CD8-positive, alpha-beta memory T cell (primary cell): Measurements from ENCODE around the gene OR52E8. TPM values are rescaled to one million over a fixed set of nuclear protein-coding genes. Genes with fewer than 3 reads are reported as not detected.

ENCODE experiments used
- CTCF ChIA-PET: fragments of 350-600 bp; sonication (Branson Sonifier 250); formaldehyde crosslinking; loops from one replicate; lab custom pipeline; 2021; ENCODE audit warnings: antibody characterized with exemption; lab: Charles Lee
- POLR2A ChIA-PET: fragments of 350-600 bp; sonication (Branson Sonifier 250); formaldehyde crosslinking; loops from one replicate; lab custom pipeline; 2021; ENCODE audit warnings: antibody characterized with exemption; lab: Charles Lee
- DNase-seq, 5 donors: peaks; one replicate each; pipeline versions ENCODE4 v3.0.0 to v3.0.0-alpha.2; 2020 to 2022; ENCODE audit warnings: mixed read lengths in 1 of 5
- H3K27ac ChIP-seq: one replicate; pipeline ENCODE4 v1.7.0; 2013; ENCODE audit warnings: low read depth, mild to moderate bottlenecking, low read length, moderate library complexity
- H3K27me3 ChIP-seq: 2 replicates; pipeline ENCODE4 v1.7.0; 2013; ENCODE audit warnings: low read length, mild to moderate bottlenecking; ENCODE audit not compliant: insufficient read depth, poor library complexity, severe bottlenecking
- H3K36me3 ChIP-seq: 2 replicates; pipeline ENCODE4 v1.7.0; 2013; ENCODE audit warnings: mild to moderate bottlenecking, low read length, moderate library complexity; ENCODE audit not compliant: insufficient read depth
- H3K4me1 ChIP-seq: 2 replicates; pipeline ENCODE4 v1.7.0; 2013; ENCODE audit warnings: mild to moderate bottlenecking, low read length, moderate library complexity; ENCODE audit not compliant: insufficient read depth
- H3K4me3 ChIP-seq: 2 replicates; pipeline ENCODE4 v1.7.0; 2013; ENCODE audit warnings: mild to moderate bottlenecking, low read length
- H3K9me3 ChIP-seq: 2 replicates; pipeline ENCODE4 v1.7.0; 2013; ENCODE audit warnings: mild to moderate bottlenecking, low read length
- H3K27ac Mint-ChIP-seq, 8 donors: one replicate each; pipeline ENCODE4 v1.8.0; 2020 to 2021; ENCODE audit warnings: mixed read lengths in 8 of 8, mild to moderate bottlenecking in 6 of 8, inconsistent platforms in 3 of 8, moderate library complexity in 3 of 8
- H3K27me3 Mint-ChIP-seq, 2 donors: one replicate each; pipeline ENCODE4 v1.8.0; 2020 to 2021; ENCODE audit warnings: mixed read lengths in 2 of 2, mild to moderate bottlenecking in 1 of 2, moderate library complexity in 1 of 2
- H3K36me3 Mint-ChIP-seq, 3 donors: one replicate each; pipeline ENCODE4 v1.8.0; 2020 to 2021; ENCODE audit warnings: mixed read lengths in 3 of 3, inconsistent platforms in 1 of 3, mild to moderate bottlenecking in 1 of 3
- H3K4me1 Mint-ChIP-seq, 3 donors: one replicate each; pipeline ENCODE4 v1.8.0; 2020 to 2021; ENCODE audit warnings: mixed read lengths in 3 of 3, inconsistent platforms in 1 of 3, mild to moderate bottlenecking in 1 of 3
- H3K4me3 Mint-ChIP-seq, 7 donors: one replicate each; pipeline ENCODE4 v1.8.0; 2020 to 2021; ENCODE audit warnings: mixed read lengths in 7 of 7, mild to moderate bottlenecking in 6 of 7, moderate library complexity in 4 of 7, inconsistent platforms in 2 of 7
- H3K9me3 Mint-ChIP-seq, 5 donors: one replicate each; pipeline ENCODE4 v1.8.0; 2020 to 2022; ENCODE audit warnings: mixed read lengths in 5 of 5, mild to moderate bottlenecking in 3 of 5, moderate library complexity in 2 of 5, inconsistent platforms in 1 of 5
- polyA plus RNA-seq: library from polyadenylated mRNA; unstranded; fragments of 300-500 nt; fragmentation: Illumina TruSeq; gene quantifications from one replicate; pipeline ENCODE4 v1.2.3, GENCODE V29; 2021
- total RNA-seq, 2 experiments: library from RNA; stranded (reverse); gene quantifications; one replicate each; pipeline ENCODE4 v1.2.3, GENCODE V29; 2021

The OR52E8 gene
- total and polyA plus RNA-seq, 3 experiments from 2014 or later = not detected

DNA sequence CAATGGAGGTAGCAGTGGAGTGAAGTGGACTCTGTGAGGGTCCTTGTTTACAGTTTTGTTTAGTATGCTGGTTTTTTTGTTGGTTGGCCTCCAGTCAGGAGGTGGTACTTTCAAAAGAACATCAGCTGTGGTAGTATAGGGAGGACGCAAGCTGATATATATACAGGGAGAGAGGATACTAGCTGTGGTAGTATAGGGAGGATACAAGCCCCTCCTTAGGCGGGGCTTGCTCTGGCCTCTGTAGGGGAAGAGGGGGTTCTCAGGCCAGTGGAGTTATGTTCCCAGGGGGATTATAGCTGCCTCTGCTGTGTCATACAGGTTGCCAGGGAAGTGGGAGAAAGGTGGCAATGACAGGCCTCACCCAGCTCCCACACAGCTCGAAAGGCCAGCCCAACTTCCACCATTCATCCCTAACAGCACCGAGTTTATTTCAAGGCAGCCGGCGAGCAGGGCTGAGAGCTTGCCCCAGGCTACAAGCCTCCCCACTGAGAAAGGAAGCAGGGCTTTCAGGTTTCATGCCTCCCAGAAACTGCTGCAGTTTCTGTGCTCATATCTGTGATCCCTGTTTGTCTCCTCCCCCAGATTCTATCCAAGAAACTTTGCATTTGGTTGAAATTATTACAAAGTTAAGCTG, 26.2 kb downstream of the OR52E8 start:
- no peak for DNase-seq
- H3K4me3 ChIP-seq = no peak overlapping the region
- H3K4me3 Mint-ChIP-seq = no peak overlapping the region
- H3K4me1 Mint-ChIP-seq = no peaks in the 10 kb centered on the region
- H3K36me3 ChIP-seq = no peaks in the 10 kb centered on the region
- peaks cover 0 to 6% (median 0%) of the 10 kb centered on the region in 5 donors for H3K9me3 Mint-ChIP-seq
- POLR2A ChIA-PET = no interaction called here
- no peaks in the 10 kb centered on the region for H3K4me1 ChIP-seq
- H3K36me3 Mint-ChIP-seq = no peaks in the 10 kb centered on the region
- peaks cover 9 to 23% of the 10 kb centered on the region in 2 donors for H3K27me3 Mint-ChIP-seq
- H3K27me3 ChIP-seq = no peaks in the 10 kb centered on the region
- CTCF ChIA-PET = no interaction called here
- H3K27ac Mint-ChIP-seq = no peak overlapping the region
- no peaks in the 10 kb centered on the region for H3K9me3 ChIP-seq
- H3K27ac ChIP-seq = no peak overlapping the region

DNA sequence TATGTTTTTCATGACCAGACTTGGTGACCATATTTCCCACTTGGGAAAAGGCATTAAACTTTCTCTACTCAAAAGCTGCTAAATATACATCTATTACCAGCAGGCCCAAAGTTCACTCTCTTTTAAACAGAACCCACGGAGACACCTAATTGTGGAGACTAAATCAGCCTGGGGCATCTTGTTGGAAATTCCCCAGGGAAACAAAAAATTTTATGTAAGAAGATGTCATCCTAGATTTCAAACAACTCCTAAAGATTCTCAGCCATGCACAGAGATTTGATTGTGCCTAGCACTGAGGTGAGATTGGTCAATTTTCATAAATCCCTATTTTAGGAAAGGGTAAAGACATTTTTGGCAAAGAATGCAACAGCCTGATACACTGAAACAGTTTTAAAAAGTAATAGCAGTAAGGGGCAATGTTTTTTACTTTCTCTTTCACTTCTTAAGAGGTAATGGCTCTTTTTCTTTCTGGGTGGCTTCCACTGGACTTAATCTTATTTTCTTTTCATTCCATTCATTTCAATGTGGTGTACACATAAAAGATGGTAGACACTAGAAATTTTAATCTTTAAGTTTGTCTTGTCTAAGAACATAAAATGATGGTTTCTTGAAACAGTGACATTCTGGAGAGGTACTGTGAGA, 39.1 kb downstream of the OR52E8 start:
- ChIA-PET POLR2A (no interaction called here), CTCF (no interaction called here)
- Histone ChIP-seq H3K4me1 (peaks cover 8% of the 10 kb centered on the region), H3K36me3 (no peaks in the 10 kb centered on the region), H3K4me3 (peak overlapping the region; percentile 28), H3K27me3 (no peaks in the 10 kb centered on the region), H3K9me3 (no peaks in the 10 kb centered on the region), H3K27ac (no peak overlapping the region)
- Mint-ChIP-seq H3K27me3 (peaks cover 0 to 2% of the 10 kb centered on the region in 2 donors), H3K9me3 (peaks cover 0 to 2% (median 0%) of the 10 kb centered on the region in 5 donors), H3K27ac (peak overlapping the region in 6 of 8 donors; percentile 39 to 93 (median 82)), H3K4me1 (peaks cover 10 to 16% (median 16%) of the 10 kb centered on the region in 3 donors), H3K36me3 (peaks cover 0 to 3% (median 0%) of the 10 kb centered on the region in 3 donors), H3K4me3 (peak overlapping the region; percentile 68 to 91 (median 85))
- DNase-seq = no peak

DNA sequence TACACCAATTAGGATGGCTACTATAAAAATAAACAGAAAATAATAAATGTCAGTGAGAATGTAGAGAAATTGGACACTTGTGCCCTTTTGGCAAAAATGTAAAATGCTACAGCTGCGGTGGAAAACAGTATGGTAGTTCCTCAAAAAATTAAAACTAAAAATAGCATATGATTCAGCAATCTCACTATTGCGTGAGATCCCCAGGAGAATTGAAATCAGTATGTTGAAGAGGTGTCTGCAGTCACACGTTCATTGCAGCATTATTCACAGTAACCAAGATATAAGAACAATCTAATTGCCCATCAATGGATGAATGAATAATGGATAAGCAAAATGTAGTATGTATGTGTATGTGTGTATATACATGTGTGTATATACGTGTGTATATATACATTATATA, 42.0 kb downstream of the OR52E8 start:
- no peak overlapping the region for H3K27ac Mint-ChIP-seq
- H3K36me3 ChIP-seq = no peaks in the 10 kb centered on the region
- DNase-seq = no peak
- ChIA-PET POLR2A (no interaction called here), CTCF (no interaction called here)
- peaks cover 8% of the 10 kb centered on the region for H3K4me1 ChIP-seq
- peaks cover under 1 to 3% of the 10 kb centered on the region in 2 donors for H3K27me3 Mint-ChIP-seq
- H3K4me3 ChIP-seq = no peak overlapping the region
- peaks cover 10 to 16% (median 16%) of the 10 kb centered on the region in 3 donors for H3K4me1 Mint-ChIP-seq
- H3K27ac ChIP-seq = no peak overlapping the region
- no peaks in the 10 kb centered on the region for H3K27me3 ChIP-seq
- no peak overlapping the region for H3K4me3 Mint-ChIP-seq
- H3K9me3 ChIP-seq = no peaks in the 10 kb centered on the region
- peaks cover 0 to 3% (median 0%) of the 10 kb centered on the region in 3 donors for H3K36me3 Mint-ChIP-seq
- peaks cover 0 to 2% (median 0%) of the 10 kb centered on the region in 5 donors for H3K9me3 Mint-ChIP-seq

DNA sequence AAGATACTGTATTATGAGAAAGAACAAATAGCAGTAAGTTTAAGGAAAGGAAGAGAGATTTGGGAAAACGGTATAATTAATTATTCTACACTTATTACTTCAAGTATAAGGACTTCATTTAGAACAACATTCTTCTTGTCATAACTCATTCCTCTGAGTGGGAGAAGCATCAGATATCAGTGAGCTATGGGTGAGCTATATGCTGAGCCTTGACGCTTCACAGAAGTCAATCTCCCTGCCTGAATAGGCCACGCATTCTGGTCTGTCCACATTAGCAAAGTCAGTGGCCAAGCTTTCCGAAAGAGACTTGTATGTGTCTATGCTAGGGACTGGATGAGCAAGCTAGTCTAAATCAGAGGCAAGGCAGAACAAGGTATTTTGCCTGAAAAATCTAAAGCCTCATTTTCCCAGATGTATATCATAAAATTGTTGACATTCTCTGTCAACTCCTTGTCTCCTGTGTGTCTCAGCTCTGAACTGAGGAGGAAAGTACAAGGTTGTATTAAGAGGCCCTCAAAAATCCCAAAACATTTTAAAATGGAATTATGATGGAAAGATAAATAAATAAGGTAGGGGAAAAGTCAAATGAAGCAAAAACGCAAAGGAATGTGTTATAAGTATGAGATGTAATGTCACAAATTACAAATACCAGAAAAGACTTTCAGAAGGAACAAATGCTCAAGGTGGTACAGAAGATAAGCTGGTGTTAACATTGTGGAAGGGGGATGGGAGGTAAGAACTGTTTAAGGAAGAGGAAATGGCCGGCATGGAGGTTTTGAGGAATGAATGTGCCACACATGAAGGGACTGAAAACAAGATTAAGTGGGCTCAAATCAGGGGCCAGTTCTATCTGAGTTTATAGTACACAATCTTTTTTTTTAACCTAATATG, 47.3 kb downstream of the OR52E8 start:
- CTCF ChIA-PET = interaction anchor here (0.9 to 1.7 kb wide), 12 partner anchors 10 to 1623 kb away, joined by 3 to 6 read pairs (median 4); partner anchors contain the start of genes OR51D1 and TRIM5
- POLR2A ChIA-PET = interaction anchor here (0.5 kb wide), 1 partner anchor 631 kb away, joined by 3 read pairs; no protein-coding TSS in a partner anchor

DNA sequence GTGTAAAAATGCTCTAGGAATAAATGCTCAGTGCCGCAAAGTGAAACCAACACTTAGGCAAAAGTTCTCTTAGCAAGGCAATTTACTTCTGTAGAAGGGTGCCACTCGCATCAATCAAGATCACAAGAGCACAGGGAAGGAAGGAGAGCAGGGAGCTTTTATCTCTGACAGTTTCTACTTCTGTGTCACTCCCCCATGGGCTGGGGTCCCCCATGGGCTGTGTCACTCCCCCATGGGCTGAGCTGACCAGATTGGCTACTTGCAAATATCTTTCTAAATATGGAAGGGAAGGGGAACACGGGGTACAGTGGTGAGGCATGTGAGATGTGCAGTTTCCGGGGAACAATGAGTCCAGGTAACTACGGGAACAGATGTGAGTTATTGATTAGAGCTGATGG, 48.4 kb downstream of the OR52E8 start:
- peaks cover 0 to 2% (median 2%) of the 10 kb centered on the region in 5 donors for H3K9me3 Mint-ChIP-seq
- DNase-seq = peak in 1 of 5 donors; percentile 8
- POLR2A ChIA-PET = interaction anchor here (0.5 kb wide), 1 partner anchor 632 kb away, joined by 3 read pairs; no protein-coding TSS in a partner anchor
- peak overlapping the region in 1 of 8 donors; percentile 70 for H3K27ac Mint-ChIP-seq
- peak overlapping the region; percentile 78 for H3K4me3 ChIP-seq
- no peaks in the 10 kb centered on the region for H3K36me3 ChIP-seq
- H3K27me3 ChIP-seq = peaks cover 5% of the 10 kb centered on the region
- peaks cover 9 to 13% (median 12%) of the 10 kb centered on the region in 3 donors for H3K4me1 Mint-ChIP-seq
- H3K36me3 Mint-ChIP-seq = peaks cover 0 to 1% (median 0%) of the 10 kb centered on the region in 3 donors
- CTCF ChIA-PET = interaction anchor here (0.9 to 1.7 kb wide), 8 partner anchors 10 to 1173 kb away, joined by 3 to 6 read pairs (median 4); partner anchors contain the start of genes OR51D1 and TRIM5
- peak overlapping the region; percentile 83 to 96 (median 91) for H3K4me3 Mint-ChIP-seq
- H3K27me3 Mint-ChIP-seq = peaks cover 18 to 23% of the 10 kb centered on the region in 2 donors
- no peaks in the 10 kb centered on the region for H3K9me3 ChIP-seq
- H3K27ac ChIP-seq = no peak overlapping the region
- no peaks in the 10 kb centered on the region for H3K4me1 ChIP-seq

More for the DNA sequence above, 47.3 kb downstream of the OR52E8 start:
- H3K4me3 ChIP-seq = no peak overlapping the region
- Mint-ChIP-seq H3K27me3 (peaks cover 18 to 23% of the 10 kb centered on the region in 2 donors), H3K4me3 (peak overlapping the region in 1 of 7 donors; percentile 38), H3K4me1 (peaks cover 12 to 13% (median 12%) of the 10 kb centered on the region in 3 donors), H3K9me3 (no peaks in the 10 kb centered on the region), H3K27ac (no peak overlapping the region), H3K36me3 (peaks cover 0 to 1% (median 0%) of the 10 kb centered on the region in 3 donors)
- H3K27ac ChIP-seq = no peak overlapping the region
- DNase-seq = no peak
- no peaks in the 10 kb centered on the region for H3K9me3 ChIP-seq
- H3K4me1 ChIP-seq = no peaks in the 10 kb centered on the region
- H3K36me3 ChIP-seq = no peaks in the 10 kb centered on the region
- H3K27me3 ChIP-seq = peaks cover 5% of the 10 kb centered on the region

DNA sequence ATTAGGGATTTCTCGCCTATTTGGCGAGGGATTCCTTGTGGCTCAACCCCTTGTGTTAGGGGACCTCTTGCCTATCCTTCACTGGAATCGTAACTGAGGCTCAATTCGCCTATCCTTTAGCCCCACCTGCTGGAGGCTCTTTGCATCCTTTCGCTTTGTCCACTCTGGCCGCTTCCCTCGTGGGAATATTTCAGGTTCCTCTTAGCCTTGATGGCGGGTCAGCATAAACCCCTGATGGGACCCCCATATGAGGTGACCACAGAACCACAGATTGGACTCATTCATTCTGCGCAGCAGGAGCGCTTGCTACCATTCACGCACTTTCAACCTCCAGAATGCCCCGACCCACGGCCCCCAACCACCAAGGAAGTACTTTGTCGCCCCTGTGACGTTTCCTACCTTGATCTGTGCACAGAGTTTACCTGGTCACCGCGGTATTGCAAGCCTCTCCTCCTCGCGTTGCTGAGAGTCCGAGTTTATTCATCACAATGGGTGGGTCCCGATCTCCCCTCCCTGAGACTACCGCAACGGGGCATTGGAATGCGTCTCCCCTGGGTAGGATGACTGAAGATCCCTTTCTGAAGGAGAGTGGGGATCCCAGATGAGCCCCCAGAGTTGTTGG, 48.9 kb downstream of the OR52E8 start, which contains the start of gene OR52N2:
OR52N2 (plus strand) TSS at position 425 of the 622 bp plus-strand sequence. CDS start 11,412 bp downstream, outside the sequence.
- Mint-ChIP-seq H3K4me1 (peaks cover 9 to 13% (median 12%) of the 10 kb centered on the region in 3 donors), H3K27ac (peak within 1 kb of the TSS in 4 of 8 donors; percentile 15 to 70 (median 45)), H3K4me3 (peak within 1 kb of the TSS; percentile 83 to 96 (median 91)), H3K36me3 (peaks cover 0 to 1% (median 0%) of the 10 kb centered on the region in 3 donors), H3K9me3 (peaks cover 0 to 7% (median 2%) of the 10 kb centered on the region in 5 donors), H3K27me3 (peaks cover 18 to 23% of the 10 kb centered on the region in 2 donors)
- Histone ChIP-seq H3K27me3 (peaks cover 5% of the 10 kb centered on the region), H3K9me3 (no peaks in the 10 kb centered on the region), H3K4me1 (no peaks in the 10 kb centered on the region), H3K4me3 (peak within 1 kb of the TSS; percentile 78), H3K27ac (no peak within 1 kb of the TSS), H3K36me3 (no peaks in the 10 kb centered on the region)
- ChIA-PET CTCF (interaction anchor here (1.0 to 1.7 kb wide), 6 partner anchors 12 to 1172 kb away, joined by 3 to 5 read pairs (median 4); partner anchors contain the start of gene OR51D1), POLR2A (no interaction called here)
- DNase-seq = peak; percentile 54 to 77 (median 63)

DNA sequence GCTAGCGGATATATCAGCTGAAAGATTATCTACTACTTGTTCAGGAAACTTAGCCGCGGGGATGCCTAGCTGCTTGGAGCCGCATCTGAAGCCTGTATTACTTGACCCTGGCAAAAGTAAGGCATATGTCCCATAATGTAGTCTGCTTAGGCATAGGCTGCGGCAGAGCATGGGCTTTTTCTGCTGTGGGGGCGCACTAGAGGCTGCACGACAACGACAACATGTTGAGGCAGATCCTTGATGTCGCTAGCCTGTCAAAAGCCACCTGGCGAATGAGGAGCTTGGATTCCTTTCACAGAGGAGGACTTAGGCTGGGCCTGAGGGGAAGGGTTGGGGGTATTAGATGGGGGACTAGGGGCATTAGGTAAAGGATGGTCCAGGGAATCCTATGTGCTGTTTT, 49.9 kb downstream of the OR52E8 start:
- no peaks in the 10 kb centered on the region for H3K36me3 ChIP-seq
- Mint-ChIP-seq H3K4me1 (peaks cover 9 to 13% (median 12%) of the 10 kb centered on the region in 3 donors), H3K27me3 (peaks cover 20 to 23% of the 10 kb centered on the region in 2 donors), H3K36me3 (peaks cover 0 to 1% (median 0%) of the 10 kb centered on the region in 3 donors), H3K9me3 (peaks cover 0 to 12% (median 6%) of the 10 kb centered on the region in 5 donors), H3K4me3 (peak overlapping the region in 1 of 7 donors; percentile 83), H3K27ac (no peak overlapping the region)
- H3K27me3 ChIP-seq = peaks cover 5% of the 10 kb centered on the region
- POLR2A ChIA-PET = no interaction called here
- no peaks in the 10 kb centered on the region for H3K4me1 ChIP-seq
- H3K9me3 ChIP-seq = no peaks in the 10 kb centered on the region
- DNase-seq = no peak
- no peak overlapping the region for H3K4me3 ChIP-seq
- no peak overlapping the region for H3K27ac ChIP-seq
- CTCF ChIA-PET = interaction anchor here (0.7 to 1.8 kb wide), 3 partner anchors 122 to 655 kb away, joined by 3 to 10 read pairs (median 5); partner anchors contain the start of gene TRIM5
